Aorta (tissue), 5 donors: ENCODE results near the gene MRPL16. TPM values are rescaled to one million over a fixed set of nuclear protein-coding genes. Genes with fewer than 3 reads are reported as not detected.

Experiments used
- ATAC-seq: fragments of 200-7000 bp; cut with Tn5 transposase; one replicate; pipeline ENCODE4 v1.9.1; 2022; ENCODE audit warnings: moderate library complexity; ENCODE audit not compliant: low FRiP score
- DNase-seq, 2 donors: peaks; one replicate each; pipeline ENCODE4 v3.0.0-alpha.2; 2020
- H3K27ac ChIP-seq, 2 donors: one replicate each; pipeline ENCODE4 v1.5.1; 2013; ENCODE audit warnings: low read length in 2 of 2, mild to moderate bottlenecking in 2 of 2, moderate library complexity in 2 of 2, control low read depth in 1 of 2, inconsistent platforms in 1 of 2, low read depth in 1 of 2
- H3K27me3 ChIP-seq, 2 donors: one replicate each; pipeline ENCODE4 v1.6.1; 2013; ENCODE audit warnings: control low read depth in 1 of 2, low read length in 1 of 2, mild to moderate bottlenecking in 1 of 2, moderate library complexity in 1 of 2; ENCODE audit not compliant: insufficient read depth in 2 of 2, control insufficient read depth in 1 of 2
- H3K36me3 ChIP-seq, 2 donors: one replicate each; pipeline ENCODE4 v1.6.1; 2013; ENCODE audit warnings: control low read depth in 1 of 2, low read length in 1 of 2, mild to moderate bottlenecking in 1 of 2; ENCODE audit not compliant: insufficient read depth in 2 of 2, control insufficient read depth in 1 of 2
- H3K4me1 ChIP-seq, 2 donors: one replicate each; pipeline ENCODE4 v1.6.1; 2013; ENCODE audit warnings: low read length in 2 of 2, control low read depth in 1 of 2, mild to moderate bottlenecking in 1 of 2, moderate library complexity in 1 of 2; ENCODE audit not compliant: insufficient read depth in 2 of 2, control insufficient read depth in 1 of 2
- H3K4me3 ChIP-seq, 2 donors: one replicate each; pipeline ENCODE4 v1.5.1; 2013; ENCODE audit warnings: low read length in 2 of 2, control low read depth in 1 of 2, mild to moderate bottlenecking in 1 of 2
- H3K9me3 ChIP-seq: one replicate; pipeline ENCODE4 v1.6.1; 2013; ENCODE audit warnings: mild to moderate bottlenecking, low read length; ENCODE audit not compliant: control insufficient read depth
- WGBS, 2 donors: extraction: QIAGEN DNeasy Blood & Tissue Kit; methylation state at CpG; one replicate each; pipeline ENCODE4 v1.1.7; 2013; 5-methylcytosine and 5-hydroxymethylcytosine counted together
- intact Hi-C, 2 donors: fragments of 100-400 bp; cut with DNase I; formaldehyde crosslinking; loops; one replicate each; pipeline versions ENCODE4 v1.14.2 to v1.15.0; 2022
- polyA plus RNA-seq, 2 donors: library from polyadenylated mRNA; stranded (reverse); fragments of 200-250 nt; gene quantifications; one replicate each; pipeline ENCODE4 v1.2.3, GENCODE V29; 2013
- total RNA-seq, 2 donors: library from RNA; stranded (reverse); fragmentation: NEBNext Ultra II Directional; extraction: Animal tissue kit (Norgen Biotek cat#: 25700); gene quantifications; one replicate each; pipeline ENCODE4 v1.2.1, GENCODE V29; 2021
- donor health status: healthy with polysubstance abuse.
- donor health status: Bipolar disorder and iron deficiency.
- donor health status: DM: no; HTN: no; CAD: no.
- donor health status: DM: no; HTN: no; CAD: no.
- donor health status: DM: yes; HTN: yes; CAD: no.

The MRPL16 gene
- total and polyA plus RNA-seq, 4 donors, result 25.0 to 46.5 (median 27.2) TPM

DNA sequence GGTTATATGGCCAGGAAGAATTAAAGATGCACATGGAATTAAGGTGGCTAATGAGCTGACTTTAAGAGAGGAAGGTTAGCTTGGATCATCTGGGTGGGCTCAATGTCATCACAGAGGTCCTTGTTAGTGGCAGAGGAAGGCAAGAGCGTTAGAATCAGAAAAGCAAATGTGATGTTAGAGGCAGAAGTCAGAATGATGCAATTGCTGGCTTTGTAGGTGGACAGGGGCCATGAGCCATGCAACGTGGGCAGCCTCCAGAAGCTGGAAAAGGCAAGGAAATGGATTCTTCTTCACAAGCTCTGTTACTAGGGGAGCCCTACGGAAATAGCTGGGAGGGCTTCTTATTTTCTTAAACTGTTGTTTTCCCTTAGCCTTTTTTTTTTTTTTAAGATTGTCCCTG is 37.0 kb upstream of the MRPL16 start:
- no peaks in the 10 kb centered on the region for H3K4me1 ChIP-seq
- intact Hi-C loops, result no loop called here
- H3K36me3 ChIP-seq, result no peaks in the 10 kb centered on the region
- H3K27ac ChIP-seq, result no peak overlapping the region
- DNase-seq (no peak), ATAC-seq (no peak)
- no peaks in the 10 kb centered on the region for H3K27me3 ChIP-seq
- no peaks in the 10 kb centered on the region for H3K9me3 ChIP-seq
- H3K4me3 ChIP-seq, result no peak overlapping the region
- WGBS, 2 donors, result 70 to 82% methylated on average over 3 of the region's 3 CpGs

DNA sequence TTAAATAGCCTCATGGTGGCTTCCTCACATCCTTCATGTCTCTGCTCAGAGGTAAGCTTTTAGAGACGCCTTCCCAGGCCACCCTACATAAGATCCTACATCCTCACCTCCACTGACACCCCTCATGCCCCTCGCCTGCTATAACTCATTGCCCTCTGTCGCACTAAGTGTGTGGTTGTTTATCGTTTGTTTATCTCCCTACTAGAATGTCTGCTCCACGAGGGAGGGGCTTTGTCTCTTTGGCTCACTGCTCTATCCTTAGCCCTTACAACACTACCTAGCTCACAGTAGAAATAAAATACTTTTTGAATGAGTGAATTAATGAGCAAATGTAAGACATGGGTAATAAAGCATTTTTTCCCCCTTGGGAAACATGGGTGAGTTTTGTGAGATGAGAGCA is 36.0 kb upstream of the MRPL16 start:
- no peak for DNase-seq
- Histone ChIP-seq H3K9me3 (no peaks in the 10 kb centered on the region), H3K4me3 (no peak overlapping the region), H3K4me1 (no peaks in the 10 kb centered on the region), H3K27ac (no peak overlapping the region), H3K36me3 (no peaks in the 10 kb centered on the region), H3K27me3 (no peaks in the 10 kb centered on the region)
- intact Hi-C loops, result no loop called here
- ATAC-seq, result no peak
- 50 to 66% methylated on average over 5 of the region's 5 CpGs for WGBS, 2 donors

DNA sequence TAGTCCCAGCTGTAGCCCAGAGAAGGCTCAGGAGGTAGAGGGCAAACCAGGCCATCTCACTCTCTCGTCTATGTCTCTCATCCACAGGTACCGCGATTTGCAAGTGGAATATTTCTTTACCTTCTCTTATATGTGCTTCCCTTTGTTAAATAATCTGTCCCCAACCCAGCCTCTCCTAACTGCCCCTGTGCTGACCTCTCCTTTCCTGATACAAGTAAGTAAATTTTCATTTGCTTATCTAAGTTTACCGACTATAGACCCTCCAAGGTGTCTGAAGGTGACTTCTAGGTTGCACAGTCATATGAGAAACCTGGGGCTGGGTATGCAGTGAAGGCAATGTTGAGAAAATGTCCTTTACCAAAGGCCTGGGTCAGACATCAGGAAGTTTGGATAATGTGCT is 34.8 kb upstream of the MRPL16 start, which contains the start of gene CBLIF:
CBLIF (minus strand) TSS at position 101 of the 400 bp plus-strand sequence; CDS start at position 55, 46 bp downstream.
- no peaks in the 10 kb centered on the region for H3K4me1 ChIP-seq
- no peaks in the 10 kb centered on the region for H3K9me3 ChIP-seq
- ATAC-seq, result no peak
- no peak within 1 kb of the TSS for H3K4me3 ChIP-seq
- intact Hi-C loops, result no loop called here
- H3K27ac ChIP-seq, result no peak within 1 kb of the TSS
- H3K27me3 ChIP-seq, result no peaks in the 10 kb centered on the region
- 73% methylated on average over 4 of the region's 4 CpGs for WGBS, 2 donors
- no peak for DNase-seq
- no peaks in the 10 kb centered on the region for H3K36me3 ChIP-seq

GRCh38 chr11:59842316-59842715 is 31.7 kb upstream of the MRPL16 start:
- 81% methylated on average over 12 of the region's 12 CpGs for WGBS, 2 donors
- no peak for ATAC-seq
- no peak overlapping the region for H3K27ac ChIP-seq

GRCh38 chr11:59841514-59841913 is 30.9 kb upstream of the MRPL16 start:
- intact Hi-C loops, result no loop called here
- Histone ChIP-seq H3K9me3 (no peaks in the 10 kb centered on the region), H3K27me3 (no peaks in the 10 kb centered on the region), H3K27ac (no peak overlapping the region), H3K4me3 (no peak overlapping the region), H3K4me1 (no peaks in the 10 kb centered on the region), H3K36me3 (no peaks in the 10 kb centered on the region)
- ATAC-seq (no peak), DNase-seq (no peak)
- WGBS, 2 donors, result 92 to 93% methylated on average over 2 of the region's 2 CpGs

More at GRCh38 chr11:59842316-59842715, 31.7 kb upstream of the MRPL16 start:
- Histone ChIP-seq H3K4me1 (no peaks in the 10 kb centered on the region), H3K36me3 (no peaks in the 10 kb centered on the region), H3K27me3 (no peaks in the 10 kb centered on the region), H3K4me3 (no peak overlapping the region), H3K9me3 (no peaks in the 10 kb centered on the region)
- no peak for DNase-seq
- intact Hi-C loops, result no loop called here

DNA sequence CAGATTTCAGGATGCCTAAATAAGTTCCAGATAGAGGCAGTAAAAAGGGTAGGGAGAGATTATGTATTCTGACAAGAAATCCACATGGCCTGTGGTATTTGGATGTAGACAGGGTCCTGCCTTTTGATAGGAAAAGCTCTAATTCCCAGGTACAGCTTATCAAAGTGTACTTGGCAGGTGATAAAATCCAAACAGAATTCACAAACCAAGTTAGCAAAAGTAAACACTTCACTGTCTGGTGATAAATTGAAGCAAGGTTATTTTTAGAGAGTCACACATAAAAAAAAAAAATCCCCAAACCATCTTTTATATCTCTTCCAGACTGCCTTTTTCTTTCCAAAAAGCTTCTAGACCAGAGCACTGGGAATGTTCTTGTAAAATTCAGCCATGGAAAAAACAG is 29.0 kb upstream of the MRPL16 start:
- Histone ChIP-seq H3K4me3 (no peak overlapping the region), H3K27ac (no peak overlapping the region), H3K4me1 (no peaks in the 10 kb centered on the region), H3K36me3 (no peaks in the 10 kb centered on the region), H3K27me3 (no peaks in the 10 kb centered on the region), H3K9me3 (no peaks in the 10 kb centered on the region)
- no peak for DNase-seq
- no peak for ATAC-seq
- intact Hi-C loops, result no loop called here

GRCh38 chr11:59833602-59834001 is 23.0 kb upstream of the MRPL16 start:
- no peaks in the 10 kb centered on the region for H3K9me3 ChIP-seq
- no peaks in the 10 kb centered on the region for H3K4me1 ChIP-seq
- H3K27me3 ChIP-seq, result no peaks in the 10 kb centered on the region
- WGBS, 2 donors, result 84% methylated on average over 2 of the region's 2 CpGs
- H3K27ac ChIP-seq, result no peak overlapping the region
- no peak for DNase-seq
- intact Hi-C loops, result no loop called here
- no peak for ATAC-seq
- no peaks in the 10 kb centered on the region for H3K36me3 ChIP-seq
- H3K4me3 ChIP-seq, result no peak overlapping the region

GRCh38 chr11:59829358-59829757 is 18.8 kb upstream of the MRPL16 start:
- Histone ChIP-seq H3K27ac (no peak overlapping the region), H3K36me3 (no peaks in the 10 kb centered on the region), H3K27me3 (no peaks in the 10 kb centered on the region), H3K4me1 (no peaks in the 10 kb centered on the region), H3K9me3 (no peaks in the 10 kb centered on the region), H3K4me3 (no peak overlapping the region)
- no peak for ATAC-seq
- DNase-seq, result no peak
- 78 to 84% methylated on average over 3 of the region's 3 CpGs for WGBS, 2 donors
- intact Hi-C loops, result loop anchor here in 1 of 2 donors (10.0 kb wide), 1 partner anchor 425 kb away; no protein-coding TSS in a partner anchor

GRCh38 chr11:59822989-59823566 is 12.5 kb upstream of the MRPL16 start:
- H3K4me3 ChIP-seq, result peak overlapping the region in 1 of 2 donors; percentile 8

More at GRCh38 chr11:59822989-59823566, 12.5 kb upstream of the MRPL16 start:
- DNase-seq (no peak), ATAC-seq (peak; percentile 63)
- H3K36me3 ChIP-seq, result no peaks in the 10 kb centered on the region
- H3K4me1 ChIP-seq, result no peaks in the 10 kb centered on the region
- no peak overlapping the region for H3K27ac ChIP-seq
- H3K27me3 ChIP-seq, result no peaks in the 10 kb centered on the region
- H3K9me3 ChIP-seq, result no peaks in the 10 kb centered on the region
- intact Hi-C loops, result loop anchor here (5.0 to 10.0 kb wide), 2 partner anchors 369 to 432 kb away; no protein-coding TSS in a partner anchor
- 0 to 1% methylated on average over 9 of the region's 9 CpGs for WGBS, 2 donors
